Vagina (tissue), 2 donors: Measurements from ENCODE around the gene TSPAN32.

Source experiments
- POLR2A ChIP-seq, 2 donors: fragments of 450-650 bp; IDR thresholded peaks; one replicate each; pipeline ENCODE4 v1.6.1; 2017; ENCODE audit warnings: antibody characterized with exemption in 2 of 2, mild to moderate bottlenecking in 2 of 2, moderate library complexity in 2 of 2
- TF ChIP-seq, protein P1 (sequence below), 3 experiments: fragments of 450-650 bp in 2 of 3; fragments of 200-600 bp in 1 of 3; sonication (generic) in 1 of 3; IDR thresholded peaks; one replicate each; pipeline ENCODE4 v1.5.1; 2017 to 2019; ENCODE audit warnings: antibody characterized with exemption in 3 of 3, mild to moderate bottlenecking in 2 of 3, moderate library complexity in 2 of 3

- TF ChIP-seq, protein P1, sequence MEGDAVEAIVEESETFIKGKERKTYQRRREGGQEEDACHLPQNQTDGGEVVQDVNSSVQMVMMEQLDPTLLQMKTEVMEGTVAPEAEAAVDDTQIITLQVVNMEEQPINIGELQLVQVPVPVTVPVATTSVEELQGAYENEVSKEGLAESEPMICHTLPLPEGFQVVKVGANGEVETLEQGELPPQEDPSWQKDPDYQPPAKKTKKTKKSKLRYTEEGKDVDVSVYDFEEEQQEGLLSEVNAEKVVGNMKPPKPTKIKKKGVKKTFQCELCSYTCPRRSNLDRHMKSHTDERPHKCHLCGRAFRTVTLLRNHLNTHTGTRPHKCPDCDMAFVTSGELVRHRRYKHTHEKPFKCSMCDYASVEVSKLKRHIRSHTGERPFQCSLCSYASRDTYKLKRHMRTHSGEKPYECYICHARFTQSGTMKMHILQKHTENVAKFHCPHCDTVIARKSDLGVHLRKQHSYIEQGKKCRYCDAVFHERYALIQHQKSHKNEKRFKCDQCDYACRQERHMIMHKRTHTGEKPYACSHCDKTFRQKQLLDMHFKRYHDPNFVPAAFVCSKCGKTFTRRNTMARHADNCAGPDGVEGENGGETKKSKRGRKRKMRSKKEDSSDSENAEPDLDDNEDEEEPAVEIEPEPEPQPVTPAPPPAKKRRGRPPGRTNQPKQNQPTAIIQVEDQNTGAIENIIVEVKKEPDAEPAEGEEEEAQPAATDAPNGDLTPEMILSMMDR (IDR thresholded peaks at IDR 0.05): no peak
- TF ChIP-seq POLR2A (IDR thresholded peaks at IDR 0.05): no peak
Observed at GRCh38 chr11:2266586-2267305, 35.1 kb upstream of the TSPAN32 start.
